Hematopoietic multipotent progenitor cell treated with erythropoietin and hydrocortisone succinate and interleukin-3 and kit ligand, for 17 days (in vitro differentiated cells): ENCODE data around the gene BDNF.

Experiments used
- DNase-seq: peaks from one replicate; pipeline ENCODE4 v3.0.0-alpha.2; 2015; ENCODE audit warnings: low spot score

Gene BDNF

GRCh38 chr11:27625347-27625912 is 74.8 kb downstream of the BDNF start:
- no peak for DNase-seq

- DNase-seq, result no peak
These were observed 76.2 kb downstream of the BDNF start for GRCh38 chr11:27623945-27624523.

- DNase-seq, result no peak
These were observed 77.5 kb downstream of the BDNF start for GRCh38 chr11:27622541-27623300.

GRCh38 chr11:27621405-27622161 is 78.7 kb downstream of the BDNF start:
- no peak for DNase-seq

GRCh38 chr11:27619763-27620335 is 80.4 kb downstream of the BDNF start:
- DNase-seq, result no peak

- DNase-seq, result no peak
These were observed 81.1 kb downstream of the BDNF start for GRCh38 chr11:27619039-27619574.

GRCh38 chr11:27618281-27618915 is 81.9 kb downstream of the BDNF start:
- DNase-seq, result no peak

- DNase-seq, result no peak
These were observed 83.5 kb downstream of the BDNF start for GRCh38 chr11:27616711-27617110.

- DNase-seq, result no peak
These were observed 84.4 kb downstream of the BDNF start for GRCh38 chr11:27615833-27616232.

- no peak for DNase-seq
These were observed 86.2 kb downstream of the BDNF start for GRCh38 chr11:27614092-27614491.

GRCh38 chr11:27612932-27613880 is 87.0 kb downstream of the BDNF start:
- no peak for DNase-seq

GRCh38 chr11:27611947-27612455 is 88.3 kb downstream of the BDNF start:
- DNase-seq, result no peak

GRCh38 chr11:27611390-27611789 is 88.9 kb downstream of the BDNF start:
- DNase-seq, result no peak

- DNase-seq, result no peak
These were observed 89.3 kb downstream of the BDNF start for GRCh38 chr11:27610946-27611345.

GRCh38 chr11:27610280-27610679 is 90.0 kb downstream of the BDNF start:
- no peak for DNase-seq

- DNase-seq, result no peak
These were observed 91.3 kb downstream of the BDNF start for GRCh38 chr11:27608951-27609350.

- DNase-seq, result no peak
These were observed 94.8 kb downstream of the BDNF start for GRCh38 chr11:27605422-27605821.
